ENCODE measurements around the gene SLC7A1.

- TF ChIP-seq CTCF (IDR thresholded peaks at IDR 0.05): no peak
- no peak for TF ChIP-seq POLR2A (IDR thresholded peaks at IDR 0.05)
Measured at GRCh38 chr13:29540799-29541198, 54.7 kb downstream of the SLC7A1 start.
